ENCODE data around the gene NAP1L4. TPM values are rescaled to one million over a fixed set of nuclear protein-coding genes. Genes with fewer than 3 reads are reported as not detected.

The NAP1L4 gene
- polyA plus RNA-seq, 1 donor from 2014 or later: 199 TPM

- H3K79me2 ChIP-seq (replicated peaks; ENCODE audit: insufficient read depth, low read length): peaks cover 42% of the 10 kb centered on the region
- H3K9me2 ChIP-seq (ENCODE audit: insufficient read depth, low read length): no peaks in the 10 kb centered on the region
- no peak for TF ChIP-seq MXI1 (conservative IDR thresholded peaks at IDR 0.05; ENCODE audit: poor library complexity, severe bottlenecking)
- TF ChIP-seq, protein P1, sequence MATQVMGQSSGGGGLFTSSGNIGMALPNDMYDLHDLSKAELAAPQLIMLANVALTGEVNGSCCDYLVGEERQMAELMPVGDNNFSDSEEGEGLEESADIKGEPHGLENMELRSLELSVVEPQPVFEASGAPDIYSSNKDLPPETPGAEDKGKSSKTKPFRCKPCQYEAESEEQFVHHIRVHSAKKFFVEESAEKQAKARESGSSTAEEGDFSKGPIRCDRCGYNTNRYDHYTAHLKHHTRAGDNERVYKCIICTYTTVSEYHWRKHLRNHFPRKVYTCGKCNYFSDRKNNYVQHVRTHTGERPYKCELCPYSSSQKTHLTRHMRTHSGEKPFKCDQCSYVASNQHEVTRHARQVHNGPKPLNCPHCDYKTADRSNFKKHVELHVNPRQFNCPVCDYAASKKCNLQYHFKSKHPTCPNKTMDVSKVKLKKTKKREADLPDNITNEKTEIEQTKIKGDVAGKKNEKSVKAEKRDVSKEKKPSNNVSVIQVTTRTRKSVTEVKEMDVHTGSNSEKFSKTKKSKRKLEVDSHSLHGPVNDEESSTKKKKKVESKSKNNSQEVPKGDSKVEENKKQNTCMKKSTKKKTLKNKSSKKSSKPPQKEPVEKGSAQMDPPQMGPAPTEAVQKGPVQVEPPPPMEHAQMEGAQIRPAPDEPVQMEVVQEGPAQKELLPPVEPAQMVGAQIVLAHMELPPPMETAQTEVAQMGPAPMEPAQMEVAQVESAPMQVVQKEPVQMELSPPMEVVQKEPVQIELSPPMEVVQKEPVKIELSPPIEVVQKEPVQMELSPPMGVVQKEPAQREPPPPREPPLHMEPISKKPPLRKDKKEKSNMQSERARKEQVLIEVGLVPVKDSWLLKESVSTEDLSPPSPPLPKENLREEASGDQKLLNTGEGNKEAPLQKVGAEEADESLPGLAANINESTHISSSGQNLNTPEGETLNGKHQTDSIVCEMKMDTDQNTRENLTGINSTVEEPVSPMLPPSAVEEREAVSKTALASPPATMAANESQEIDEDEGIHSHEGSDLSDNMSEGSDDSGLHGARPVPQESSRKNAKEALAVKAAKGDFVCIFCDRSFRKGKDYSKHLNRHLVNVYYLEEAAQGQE (IDR thresholded peaks at IDR 0.05; ENCODE audit: borderline replicate concordance): no peak
- no peak for TF ChIP-seq POLR2AphosphoS5 (IDR thresholded peaks at IDR 0.05)
- TF ChIP-seq TAF1 (IDR thresholded peaks at IDR 0.05; ENCODE audit: low read depth): no peak
- TF ChIP-seq SMC3 (conservative IDR thresholded peaks at IDR 0.05; ENCODE audit: poor library complexity): no peak
- TF ChIP-seq EZH2 (IDR thresholded peaks at IDR 0.05; ENCODE audit: borderline replicate concordance, insufficient read depth, low read length, poor library complexity, severe bottlenecking): no peak
- TF ChIP-seq, protein P2, sequence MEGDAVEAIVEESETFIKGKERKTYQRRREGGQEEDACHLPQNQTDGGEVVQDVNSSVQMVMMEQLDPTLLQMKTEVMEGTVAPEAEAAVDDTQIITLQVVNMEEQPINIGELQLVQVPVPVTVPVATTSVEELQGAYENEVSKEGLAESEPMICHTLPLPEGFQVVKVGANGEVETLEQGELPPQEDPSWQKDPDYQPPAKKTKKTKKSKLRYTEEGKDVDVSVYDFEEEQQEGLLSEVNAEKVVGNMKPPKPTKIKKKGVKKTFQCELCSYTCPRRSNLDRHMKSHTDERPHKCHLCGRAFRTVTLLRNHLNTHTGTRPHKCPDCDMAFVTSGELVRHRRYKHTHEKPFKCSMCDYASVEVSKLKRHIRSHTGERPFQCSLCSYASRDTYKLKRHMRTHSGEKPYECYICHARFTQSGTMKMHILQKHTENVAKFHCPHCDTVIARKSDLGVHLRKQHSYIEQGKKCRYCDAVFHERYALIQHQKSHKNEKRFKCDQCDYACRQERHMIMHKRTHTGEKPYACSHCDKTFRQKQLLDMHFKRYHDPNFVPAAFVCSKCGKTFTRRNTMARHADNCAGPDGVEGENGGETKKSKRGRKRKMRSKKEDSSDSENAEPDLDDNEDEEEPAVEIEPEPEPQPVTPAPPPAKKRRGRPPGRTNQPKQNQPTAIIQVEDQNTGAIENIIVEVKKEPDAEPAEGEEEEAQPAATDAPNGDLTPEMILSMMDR (IDR thresholded peaks at IDR 0.05; ENCODE audit: poor library complexity, severe bottlenecking): no peak
- no peak for TF ChIP-seq RAD21 (conservative IDR thresholded peaks at IDR 0.05)
- no peak for TF ChIP-seq EP300 (conservative IDR thresholded peaks at IDR 0.05; ENCODE audit: poor library complexity, severe bottlenecking)
- H3K4me3 ChIP-seq (ENCODE audit: low read length): no peak overlapping the region
- H3K4me2 ChIP-seq (ENCODE audit: low read length): no peak overlapping the region
- no peak overlapping the region for H3K27ac ChIP-seq (ENCODE audit: low read length)
- no peaks in the 10 kb centered on the region for H3K36me3 ChIP-seq (ENCODE audit: insufficient read depth, low read length)
- H3K9me3 ChIP-seq (ENCODE audit: low read length): no peaks in the 10 kb centered on the region
- H4K20me1 ChIP-seq (ENCODE audit: insufficient read depth): no peaks in the 10 kb centered on the region
- H2AFZ ChIP-seq (ENCODE audit: low read depth, low read length): no peak overlapping the region
- no peak overlapping the region for H3K9ac ChIP-seq (ENCODE audit: low read length)
- no peaks in the 10 kb centered on the region for H3K27me3 ChIP-seq (ENCODE audit: insufficient read depth, low read depth, low read length)
- no peaks in the 10 kb centered on the region for H3F3A ChIP-seq (ENCODE audit: insufficient read depth, low read length, poor library complexity, severe bottlenecking)
Observed at GRCh38 chr11:2976294-2977063, 15.7 kb downstream of the NAP1L4 start.

- H3K9me3 ChIP-seq (ENCODE audit: low read length): no peaks in the 10 kb centered on the region
- H3K36me3 ChIP-seq (ENCODE audit: insufficient read depth, low read length): no peaks in the 10 kb centered on the region
- H3K9ac ChIP-seq (ENCODE audit: low read length): no peak overlapping the region
- no peaks in the 10 kb centered on the region for H4K20me1 ChIP-seq (ENCODE audit: insufficient read depth)
- H2AFZ ChIP-seq (ENCODE audit: low read depth, low read length): no peak overlapping the region
- no peaks in the 10 kb centered on the region for H3K27me3 ChIP-seq (ENCODE audit: insufficient read depth, low read depth, low read length)
- TF ChIP-seq MXI1 (conservative IDR thresholded peaks at IDR 0.05; ENCODE audit: poor library complexity, severe bottlenecking) (no peak), TAF1 (IDR thresholded peaks at IDR 0.05; ENCODE audit: low read depth) (no peak), EP300 (conservative IDR thresholded peaks at IDR 0.05; ENCODE audit: poor library complexity, severe bottlenecking) (no peak), EZH2 (IDR thresholded peaks at IDR 0.05; ENCODE audit: borderline replicate concordance, insufficient read depth, low read length, poor library complexity, severe bottlenecking) (no peak), SMC3 (conservative IDR thresholded peaks at IDR 0.05; ENCODE audit: poor library complexity) (no peak), POLR2AphosphoS5 (IDR thresholded peaks at IDR 0.05) (no peak), RAD21 (conservative IDR thresholded peaks at IDR 0.05) (no peak)
- TF ChIP-seq, protein P1 (IDR thresholded peaks at IDR 0.05; ENCODE audit: borderline replicate concordance): no peak
- TF ChIP-seq, protein P2 (IDR thresholded peaks at IDR 0.05; ENCODE audit: poor library complexity, severe bottlenecking): no peak
- no peak overlapping the region for H3K4me3 ChIP-seq (ENCODE audit: low read length)
- H3K9me2 ChIP-seq (ENCODE audit: insufficient read depth, low read length): no peaks in the 10 kb centered on the region
- no peak overlapping the region for H3K27ac ChIP-seq (ENCODE audit: low read length)
- H3K79me2 ChIP-seq (replicated peaks; ENCODE audit: insufficient read depth, low read length): peaks cover 34% of the 10 kb centered on the region
- H3K4me2 ChIP-seq (ENCODE audit: low read length): no peak overlapping the region
- H3F3A ChIP-seq (ENCODE audit: insufficient read depth, low read length, poor library complexity, severe bottlenecking): no peaks in the 10 kb centered on the region
Observed at GRCh38 chr11:2975594-2975993, 16.5 kb downstream of the NAP1L4 start.

Measured in neural cell (in vitro differentiated cells).